ENCODE data around the gene KHDC1.
"Not testable (repeated sequence)": the region's sequence is repeated elsewhere in the genome, so short reads cannot be mapped to it uniquely, and the experiment has no call there.

The KHDC1 gene, protein sequence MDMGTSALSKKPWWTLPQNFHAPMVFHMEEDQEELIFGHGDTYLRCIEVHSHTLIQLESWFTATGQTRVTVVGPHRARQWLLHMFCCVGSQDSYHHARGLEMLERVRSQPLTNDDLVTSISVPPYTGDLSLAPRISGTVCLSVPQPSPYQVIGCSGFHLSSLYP

DNA sequence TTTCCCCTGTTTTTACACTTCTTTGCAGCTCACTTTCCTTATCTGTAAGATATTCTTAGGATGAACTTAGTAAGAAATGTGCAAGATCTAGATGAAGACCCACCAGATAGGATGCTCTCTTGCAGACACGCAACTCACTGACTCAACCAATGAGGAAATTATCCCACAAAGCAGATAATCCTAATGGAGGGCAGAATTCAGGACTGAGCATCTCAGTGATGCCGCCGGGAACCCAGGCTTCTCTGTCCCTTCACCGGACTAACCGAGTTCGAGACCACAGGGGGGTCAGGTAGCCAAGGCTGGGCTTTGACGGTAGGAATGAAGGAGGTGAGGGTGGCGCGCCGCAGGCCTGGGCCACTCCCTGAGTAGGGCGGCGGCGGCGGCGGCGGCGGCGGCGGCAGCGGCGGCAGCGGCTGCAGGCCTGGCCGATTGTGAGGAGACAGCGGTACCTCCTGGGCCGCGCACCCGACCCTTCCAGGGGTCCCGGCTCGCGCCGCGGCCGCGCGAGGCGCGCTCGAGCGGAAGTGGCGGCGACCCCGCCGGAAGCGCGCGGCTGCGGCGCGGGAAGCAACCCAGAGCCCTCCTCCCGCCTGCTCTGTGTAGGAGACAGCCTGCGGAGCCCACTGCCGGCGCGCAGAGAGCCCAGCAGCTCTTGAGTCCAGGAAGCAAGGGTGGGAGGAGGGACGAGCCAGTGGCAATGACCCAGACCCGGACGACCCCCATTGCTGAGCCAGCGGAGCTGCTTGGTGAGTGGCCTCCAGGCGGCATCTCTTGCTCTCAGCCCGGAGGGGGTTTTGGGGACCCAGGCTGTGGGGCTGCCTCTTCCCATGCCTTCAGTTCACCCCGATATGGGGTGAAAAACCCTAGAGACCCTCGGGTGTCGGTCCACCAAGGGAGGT is at the start of gene KHDC1:
KHDC1 (minus strand) TSS at position 526 of the 899 bp plus-strand sequence. CDS start 20,679 bp downstream, outside the sequence.
- DNase-seq, result no peak

DNA sequence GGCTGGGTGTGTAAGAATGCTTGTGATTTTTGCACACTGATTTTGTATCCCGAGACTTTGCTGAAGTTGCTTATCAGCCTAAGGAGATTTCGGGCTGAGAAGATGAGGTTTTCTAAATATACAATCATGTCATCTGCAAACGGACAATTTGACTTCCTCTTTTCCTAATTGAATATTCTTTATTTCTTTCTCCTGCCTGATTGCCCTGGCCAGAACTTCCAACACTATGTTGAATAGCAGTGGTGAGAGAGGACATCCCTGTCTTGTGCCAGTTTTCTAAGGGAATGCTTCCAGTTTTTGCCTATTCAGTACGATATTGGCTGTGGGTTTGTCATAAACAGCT is 47.5 kb upstream of the KHDC1 start:
- DNase-seq, result not testable (repeated sequence)

- peak; percentile 58 for DNase-seq
These were observed 46.9 kb upstream of the KHDC1 start for GRCh38 chr6:73309785-73310502.

- no peak for DNase-seq
These were observed 46.5 kb upstream of the KHDC1 start for GRCh38 chr6:73309535-73309784.

- DNase-seq, result no peak
These were observed 45.9 kb upstream of the KHDC1 start for GRCh38 chr6:73308712-73309534.

GRCh38 chr6:73303773-73304172 is 40.8 kb upstream of the KHDC1 start:
- DNase-seq, result not testable (repeated sequence)

- DNase-seq, result no peak
These were observed 39.3 kb upstream of the KHDC1 start for GRCh38 chr6:73302339-73302738.

- DNase-seq, result no peak
These were observed 36.4 kb upstream of the KHDC1 start for GRCh38 chr6:73299151-73299971.

GRCh38 chr6:73293331-73293730 is 30.3 kb upstream of the KHDC1 start:
- DNase-seq, result no peak

GRCh38 chr6:73290435-73290834 is 27.4 kb upstream of the KHDC1 start:
- no peak for DNase-seq

GRCh38 chr6:73286752-73287151 is 23.8 kb upstream of the KHDC1 start:
- DNase-seq, result no peak

GRCh38 chr6:73285674-73286283 is 22.8 kb upstream of the KHDC1 start:
- no peak for DNase-seq

DNA sequence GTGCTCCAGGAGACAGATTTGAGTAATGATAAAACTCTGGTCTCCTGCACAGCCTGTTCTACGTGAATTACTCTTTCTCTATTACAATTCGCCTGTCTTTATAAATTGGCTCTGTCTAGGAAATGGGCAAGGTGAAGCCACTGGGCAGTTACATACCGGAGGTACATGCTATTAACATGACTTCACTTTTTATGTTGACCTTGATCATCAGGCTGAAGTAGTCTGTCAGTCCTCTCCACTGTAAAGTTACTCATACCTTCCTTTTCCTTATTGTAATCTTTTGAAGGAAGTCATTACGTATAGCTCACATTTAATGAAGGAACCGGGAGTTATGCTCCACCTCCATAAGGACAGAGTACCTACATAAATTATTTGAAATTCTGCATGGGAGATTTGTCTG is 19.9 kb upstream of the KHDC1 start:
- no peak for DNase-seq

- not testable (repeated sequence) for DNase-seq
These were observed 18.7 kb upstream of the KHDC1 start for GRCh38 chr6:73281684-73282083.

- not testable (repeated sequence) for DNase-seq
These were observed 6.3 kb upstream of the KHDC1 start for GRCh38 chr6:73269296-73269695.

DNA sequence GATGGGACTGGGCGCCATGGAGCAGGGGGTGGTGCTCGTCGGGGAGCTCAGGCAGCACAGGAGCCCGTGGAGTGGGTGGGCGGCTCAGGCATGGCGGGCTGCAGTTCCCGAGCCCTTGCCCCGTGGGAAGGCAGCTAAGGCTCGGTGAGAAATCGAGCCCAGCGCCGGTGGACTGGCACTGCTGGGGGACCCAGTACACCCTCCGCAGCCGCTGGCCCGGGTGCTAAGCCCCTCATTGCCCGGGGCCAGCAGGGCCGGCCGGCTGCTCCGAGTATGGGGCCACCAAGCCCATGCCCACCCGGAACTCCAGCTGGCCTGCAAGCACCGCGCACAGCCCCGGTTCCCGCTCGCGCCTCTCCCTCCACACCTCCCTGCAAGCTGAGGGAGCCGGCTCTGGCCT is 5.9 kb upstream of the KHDC1 start:
- DNase-seq, result not testable (repeated sequence)

DNA sequence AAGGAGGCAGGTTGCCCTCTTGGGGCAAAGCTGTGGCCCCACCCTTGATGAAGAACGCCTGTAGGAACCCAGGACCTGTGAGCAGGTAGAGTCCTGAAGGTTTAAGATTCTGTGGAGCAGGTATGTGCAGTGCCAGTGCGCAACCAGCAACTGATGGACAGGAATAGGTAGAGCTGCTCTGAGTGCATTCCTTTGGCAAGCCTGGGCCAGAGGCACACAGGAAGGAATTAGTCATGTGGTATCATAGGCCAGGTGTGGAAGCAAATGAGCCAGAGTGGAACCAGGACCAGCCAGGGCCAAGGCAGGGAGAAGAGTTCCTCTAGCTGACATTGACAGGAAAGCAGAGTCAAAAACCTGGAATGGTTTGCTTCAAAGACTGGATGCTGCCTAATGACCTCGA is 1.4 kb upstream of the KHDC1 start:
- no peak for DNase-seq

DNA sequence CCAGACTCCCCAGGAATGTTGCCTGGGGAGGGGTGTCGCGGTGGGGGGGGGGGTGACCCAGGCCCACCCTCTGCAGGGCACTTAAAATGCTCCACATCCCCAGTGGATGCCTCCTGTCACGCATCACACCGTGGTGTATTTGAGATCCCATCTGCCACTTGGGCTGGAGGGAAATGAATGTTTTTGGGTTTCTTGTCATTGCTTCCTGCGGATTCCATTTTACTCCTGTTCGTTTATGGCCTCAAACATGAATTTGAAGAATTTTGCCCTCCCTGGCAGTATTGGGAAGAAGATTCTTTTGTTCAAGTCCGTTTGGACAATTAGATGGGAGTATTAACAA is 544 bp upstream of the KHDC1 start:
- DNase-seq, result no peak

DNA sequence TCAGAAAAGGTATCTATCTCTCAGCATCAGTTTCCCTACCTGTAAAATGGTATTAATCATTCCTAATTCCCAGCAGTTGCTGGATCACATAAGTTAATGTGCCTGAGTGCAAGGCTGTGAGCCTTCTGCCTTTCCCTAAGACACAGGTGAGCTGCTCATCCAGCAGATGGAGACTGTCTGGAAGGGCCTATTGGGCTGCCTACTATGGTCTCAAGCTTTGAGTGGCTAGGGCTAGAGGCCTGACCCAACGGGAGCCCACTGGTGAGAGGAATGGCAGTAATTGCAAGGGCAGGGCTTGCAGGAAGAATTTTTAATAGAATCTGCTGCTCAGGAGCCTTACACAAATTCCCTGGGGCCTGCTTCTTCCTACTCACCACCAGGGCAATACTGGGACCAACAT is 4.3 kb downstream of the KHDC1 start:
- no peak for DNase-seq

DNA sequence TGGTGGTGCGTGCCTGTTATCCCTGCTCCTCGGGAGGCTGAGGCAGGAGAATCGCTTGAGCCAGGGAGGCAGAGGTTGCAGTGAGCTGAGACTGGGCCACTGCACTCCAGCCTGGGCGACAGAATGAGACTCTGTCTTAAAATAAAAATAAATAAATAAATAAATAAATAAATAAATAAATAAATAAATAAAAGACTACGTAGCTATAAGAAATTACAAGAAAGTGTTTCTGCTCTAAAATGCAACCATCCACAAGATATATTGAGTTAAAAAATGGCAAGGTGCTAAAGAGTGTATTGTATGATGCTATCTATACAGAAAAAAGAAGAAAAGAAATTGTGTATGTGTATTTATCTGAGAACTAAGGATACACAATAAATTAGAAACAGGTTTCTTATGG is 8.7 kb downstream of the KHDC1 start:
- not testable (repeated sequence) for DNase-seq

DNA sequence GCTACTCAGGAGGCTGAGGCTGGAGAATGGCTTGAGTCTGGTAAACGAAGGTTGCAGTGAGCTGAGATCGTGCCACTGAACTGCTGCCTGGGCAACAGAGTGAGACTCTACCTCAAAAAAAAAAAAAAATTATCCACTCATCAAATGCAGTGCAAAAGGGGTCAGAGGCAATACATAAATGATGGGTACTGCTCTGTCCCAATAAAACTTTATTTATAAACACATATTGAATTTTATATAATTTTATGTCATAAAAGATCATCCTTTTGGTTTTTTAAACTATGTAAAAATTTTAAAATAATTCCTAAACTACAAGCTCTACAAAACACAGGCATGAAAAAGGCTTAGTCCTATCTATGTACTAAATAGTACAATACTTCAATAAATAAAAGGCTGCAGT is 10.3 kb downstream of the KHDC1 start:
- DNase-seq, result no peak

- DNase-seq, result no peak
These were observed 13.0 kb downstream of the KHDC1 start for GRCh38 chr6:73250016-73250415.
